HCT116 (cell line): ENCODE data around the gene IRF8. TPM values are rescaled to one million over a fixed set of nuclear protein-coding genes. Genes with fewer than 3 reads are reported as not detected.

Experiments used
- ATAC-seq: fragments of 200-7000 bp; cut with Tn5 transposase; 2 replicates; pipeline ENCODE4 v1.9.1; 2020; ENCODE audit warnings: mild to moderate bottlenecking, moderate library complexity
- BruUV-seq: library from RNA; stranded (reverse); fragments of 400-500 nt; replicated peaks from 2 replicates; lab custom pipeline; 2021; lab: Mats Ljungman, UMichigan
- CTCF ChIA-PET: fragments of 300-600 bp; sonication (Branson Sonifier 250); formaldehyde crosslinking; loops from one replicate; lab custom pipeline; 2021; ENCODE audit warnings: antibody characterized with exemption; lab: Charles Lee
- POLR2A ChIA-PET: fragments of 300-600, 350-600 bp; sonication (Branson Sonifier 250); formaldehyde crosslinking; loops from one replicate; lab custom pipeline; 2021; ENCODE audit warnings: antibody characterized with exemption; lab: Charles Lee
- RAD21 ChIA-PET, 2 experiments: fragments of 300-600 bp; sonication (Branson Sonifier 250); formaldehyde crosslinking; loops; one replicate each; lab custom pipeline; 2023; ENCODE audit warnings: low total read pairs in 2 of 2; ENCODE audit not compliant: uncharacterized antibody in 2 of 2, unreplicated experiment in 2 of 2, low non-redundant PET in 1 of 2; lab: Charles Lee
- DNase-seq: peaks from one replicate; pipeline ENCODE4 v3.0.0-alpha.2; 2010; ENCODE audit warnings: low read depth, low spot score
- H2AFZ ChIP-seq: fragments of 200-600 bp; shearing (Covaris generic), sonication (generic); 2 replicates; pipeline ENCODE4 v1.6.1; 2017; ENCODE audit warnings: low read depth, mixed run types, mixed read lengths, antibody characterized with exemption, low read length; ENCODE audit not compliant: poor library complexity, severe bottlenecking
- H3K27ac ChIP-seq: 2 replicates; pipeline ENCODE4 v1.5.1; 2012; ENCODE audit warnings: low read depth, low read length
- H3K27me3 ChIP-seq: fragments of 200-600 bp; sonication (generic); 2 replicates; pipeline ENCODE4 v1.6.1; 2016; ENCODE audit warnings: mixed run types, low read length, mixed read lengths; ENCODE audit not compliant: insufficient read depth
- H3K36me3 ChIP-seq, 2 experiments: fragments of 200-500 bp in 1 of 2; fragments of 200-600 bp in 1 of 2; sonication (Bioruptor generic) in 1 of 2; sonication (generic) in 1 of 2; 2 replicates each; pipeline versions ENCODE4 v1.5.1 to v1.6.1; 2014 to 2016; ENCODE audit warnings: low read length in 2 of 2, inconsistent platforms in 1 of 2, mixed read lengths in 1 of 2, mixed run types in 1 of 2; ENCODE audit not compliant: insufficient read depth in 2 of 2, control insufficient read depth in 1 of 2
- H3K4me1 ChIP-seq, 2 experiments: fragments of 200-600 bp in 1 of 2; sonication (generic) in 1 of 2; 2 replicates each; pipeline versions ENCODE4 v1.5.1 to v1.6.1; 2012 to 2017; ENCODE audit warnings: low read length in 2 of 2, inconsistent platforms in 1 of 2, mild to moderate bottlenecking in 1 of 2, mixed read lengths in 1 of 2, mixed run types in 1 of 2, moderate library complexity in 1 of 2; ENCODE audit not compliant: insufficient read depth in 2 of 2, control insufficient read depth in 1 of 2
- H3K4me2 ChIP-seq: fragments of 200-600 bp; sonication (generic); 2 replicates; pipeline ENCODE4 v1.6.1; 2017; ENCODE audit warnings: mixed run types, low read length, mixed read lengths
- H3K4me3 ChIP-seq, 2 experiments: fragments of 200-600 bp in 1 of 2; sonication (generic) in 1 of 2; replicated peaks in 1 of 2; 2 replicates each; pipeline ENCODE4 v1.5.1; 2011 to 2016; ENCODE audit warnings: low read length in 2 of 2, control low read depth in 1 of 2, low read depth in 1 of 2, mild to moderate bottlenecking in 1 of 2, mixed read lengths in 1 of 2, mixed run types in 1 of 2
- H3K79me2 ChIP-seq: fragments of 200-600 bp; sonication (generic); 2 replicates; pipeline ENCODE4 v1.6.1; 2017; ENCODE audit warnings: mild to moderate bottlenecking, mixed run types, low read length, moderate library complexity, mixed read lengths; ENCODE audit not compliant: insufficient read depth
- H3K9ac ChIP-seq: fragments of 200-600 bp; sonication (generic); 2 replicates; pipeline ENCODE4 v1.6.1; 2016; ENCODE audit warnings: low read length, mixed read lengths
- H3K9me2 ChIP-seq: fragments of 200-600 bp; sonication (generic), shearing (Covaris generic); 2 replicates; pipeline ENCODE4 v1.6.1; 2017; ENCODE audit warnings: mixed run types, mild to moderate bottlenecking, moderate library complexity; ENCODE audit not compliant: insufficient read depth
- H3K9me3 ChIP-seq, 2 experiments: fragments of 200-500 bp in 1 of 2; fragments of 200-600 bp in 1 of 2; sonication (Bioruptor generic) in 1 of 2; sonication (generic) in 1 of 2; 2 replicates each; pipeline ENCODE4 v1.6.1; 2014 to 2017; ENCODE audit warnings: low read length in 2 of 2, mixed read lengths in 2 of 2, inconsistent platforms in 1 of 2, low read depth in 1 of 2, mild to moderate bottlenecking in 1 of 2, mixed run types in 1 of 2, moderate library complexity in 1 of 2; ENCODE audit not compliant: control insufficient read depth in 1 of 2, insufficient read depth in 1 of 2
- H4K20me1 ChIP-seq: fragments of 200-600 bp; sonication (generic), shearing (Covaris generic); 2 replicates; pipeline ENCODE4 v1.6.1; 2017; ENCODE audit warnings: mixed run types, mild to moderate bottlenecking, moderate library complexity; ENCODE audit not compliant: insufficient read depth
- CBX3 ChIP-seq: IDR thresholded peaks from 2 replicates; pipeline ENCODE4 v1.6.1; 2012; ENCODE audit warnings: low read depth
- EGR1 ChIP-seq: IDR thresholded peaks from 2 replicates; pipeline ENCODE4 v1.6.1; 2012; ENCODE audit warnings: low read depth
- ELF1 ChIP-seq: IDR thresholded peaks from 2 replicates; pipeline ENCODE4 v1.6.1; 2012; ENCODE audit warnings: low read depth, borderline replicate concordance
- POLR2A ChIP-seq: IDR thresholded peaks from 2 replicates; pipeline ENCODE4 v1.7.0; 2011; ENCODE audit warnings: borderline replicate concordance; ENCODE audit not compliant: insufficient read depth, insufficient read length; ENCODE audit errors: extremely low read depth
- YY1 ChIP-seq: IDR thresholded peaks from 2 replicates; pipeline ENCODE4 v1.6.1; 2011; ENCODE audit warnings: low read length, low read depth, moderate library complexity, mild to moderate bottlenecking; ENCODE audit not compliant: insufficient replicate concordance; ENCODE audit errors: extremely low read depth
- ZFX ChIP-seq: fragments of 450-650 bp; IDR thresholded peaks from 2 replicates; pipeline ENCODE4 v1.6.1; 2017
- intact Hi-C: fragments of 100-400 bp; cut with micrococcal nuclease; formaldehyde crosslinking; loops from 2 replicates; pipeline ENCODE4 v1.10.0; 2022
- total RNA-seq: library from RNA; stranded (reverse); gene quantifications from one replicate; pipeline ENCODE4 v1.2.1, GENCODE V29; 2021; ENCODE audit not compliant: unreplicated experiment
- TF ChIP-seq, protein P1 (sequence below): IDR thresholded peaks from 2 replicates; pipeline ENCODE4 v1.6.1; 2011; ENCODE audit warnings: mild to moderate bottlenecking, low read length, moderate library complexity; ENCODE audit not compliant: insufficient replicate concordance; ENCODE audit errors: extremely low read depth
- TF ChIP-seq, protein P2 (sequence below): IDR thresholded peaks from 2 replicates; pipeline ENCODE4 v1.6.1; 2012

IRF8 gene
- total RNA-seq, 1 experiment from 2014 or later = 0.61 TPM

- H3K4me1 ChIP-seq = no peaks in the 10 kb centered on the region
- ChIA-PET RAD21 (no interaction called here), CTCF (interaction anchor here (1.9 kb wide), 1 partner anchor 140 kb away, joined by 4 read pairs; no protein-coding TSS in a partner anchor), POLR2A (no interaction called here)
- intact Hi-C loops = loop anchor here (10.0 kb wide), 1 partner anchor 55 kb away; no protein-coding TSS in a partner anchor
- no peak overlapping the region for H3K4me3 ChIP-seq
- H2AFZ ChIP-seq = no peak overlapping the region
- H3K27ac ChIP-seq = no peak overlapping the region
- H3K9me2 ChIP-seq = no peaks in the 10 kb centered on the region
- H4K20me1 ChIP-seq = no peaks in the 10 kb centered on the region
- DNase-seq (no peak), ATAC-seq (no peak)
- no peaks in the 10 kb centered on the region for H3K79me2 ChIP-seq
- peaks cover 10% of the 10 kb centered on the region; the same call in 1 of the 2 replicates for H3K27me3 ChIP-seq
- H3K9ac ChIP-seq = no peak overlapping the region
- no TSS peak for BruUV-seq
- no peaks in the 10 kb centered on the region for H3K9me3 ChIP-seq
- no peaks in the 10 kb centered on the region for H3K36me3 ChIP-seq
- TF ChIP-seq POLR2A (no peak), EGR1 (no peak), ZFX (no peak), ELF1 (no peak), CBX3 (no peak), YY1 (no peak)
- TF ChIP-seq, protein P1, sequence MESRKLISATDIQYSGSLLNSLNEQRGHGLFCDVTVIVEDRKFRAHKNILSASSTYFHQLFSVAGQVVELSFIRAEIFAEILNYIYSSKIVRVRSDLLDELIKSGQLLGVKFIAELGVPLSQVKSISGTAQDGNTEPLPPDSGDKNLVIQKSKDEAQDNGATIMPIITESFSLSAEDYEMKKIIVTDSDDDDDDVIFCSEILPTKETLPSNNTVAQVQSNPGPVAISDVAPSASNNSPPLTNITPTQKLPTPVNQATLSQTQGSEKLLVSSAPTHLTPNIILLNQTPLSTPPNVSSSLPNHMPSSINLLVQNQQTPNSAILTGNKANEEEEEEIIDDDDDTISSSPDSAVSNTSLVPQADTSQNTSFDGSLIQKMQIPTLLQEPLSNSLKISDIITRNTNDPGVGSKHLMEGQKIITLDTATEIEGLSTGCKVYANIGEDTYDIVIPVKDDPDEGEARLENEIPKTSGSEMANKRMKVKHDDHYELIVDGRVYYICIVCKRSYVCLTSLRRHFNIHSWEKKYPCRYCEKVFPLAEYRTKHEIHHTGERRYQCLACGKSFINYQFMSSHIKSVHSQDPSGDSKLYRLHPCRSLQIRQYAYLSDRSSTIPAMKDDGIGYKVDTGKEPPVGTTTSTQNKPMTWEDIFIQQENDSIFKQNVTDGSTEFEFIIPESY = no peak
- TF ChIP-seq, protein P2, sequence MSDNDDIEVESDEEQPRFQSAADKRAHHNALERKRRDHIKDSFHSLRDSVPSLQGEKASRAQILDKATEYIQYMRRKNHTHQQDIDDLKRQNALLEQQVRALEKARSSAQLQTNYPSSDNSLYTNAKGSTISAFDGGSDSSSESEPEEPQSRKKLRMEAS = no peak
- H3K4me2 ChIP-seq = no peak overlapping the region
Observed at GRCh38 chr16:85959686-85960085, 60.7 kb downstream of the IRF8 start.
